ENCODE data around the gene PRUNE2.

DNA sequence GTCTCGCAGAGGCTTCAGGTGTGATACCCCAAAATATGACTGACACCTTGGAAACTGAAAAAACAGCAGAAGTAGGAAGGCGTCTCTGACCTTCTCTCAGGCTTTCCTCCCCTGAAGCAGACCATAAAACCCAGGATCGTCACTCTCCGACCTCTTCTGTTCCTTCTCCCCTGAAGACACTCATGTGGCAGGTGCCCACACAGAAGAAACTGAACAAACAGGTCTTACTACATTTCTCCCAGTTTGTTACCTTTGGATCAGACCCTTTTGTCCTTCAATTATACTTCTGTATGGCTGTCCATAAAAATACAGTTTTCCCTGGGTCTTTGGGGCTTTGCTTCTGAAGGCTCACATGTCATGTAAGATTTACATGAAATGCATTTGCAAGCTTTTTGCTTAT is 10.3 kb upstream of the PRUNE2 start:
- TF ChIP-seq POLR2AphosphoS5 (IDR thresholded peaks at IDR 0.05) (no peak), POLR2A (IDR thresholded peaks at IDR 0.05) (no peak)
- TF ChIP-seq, protein P1, sequence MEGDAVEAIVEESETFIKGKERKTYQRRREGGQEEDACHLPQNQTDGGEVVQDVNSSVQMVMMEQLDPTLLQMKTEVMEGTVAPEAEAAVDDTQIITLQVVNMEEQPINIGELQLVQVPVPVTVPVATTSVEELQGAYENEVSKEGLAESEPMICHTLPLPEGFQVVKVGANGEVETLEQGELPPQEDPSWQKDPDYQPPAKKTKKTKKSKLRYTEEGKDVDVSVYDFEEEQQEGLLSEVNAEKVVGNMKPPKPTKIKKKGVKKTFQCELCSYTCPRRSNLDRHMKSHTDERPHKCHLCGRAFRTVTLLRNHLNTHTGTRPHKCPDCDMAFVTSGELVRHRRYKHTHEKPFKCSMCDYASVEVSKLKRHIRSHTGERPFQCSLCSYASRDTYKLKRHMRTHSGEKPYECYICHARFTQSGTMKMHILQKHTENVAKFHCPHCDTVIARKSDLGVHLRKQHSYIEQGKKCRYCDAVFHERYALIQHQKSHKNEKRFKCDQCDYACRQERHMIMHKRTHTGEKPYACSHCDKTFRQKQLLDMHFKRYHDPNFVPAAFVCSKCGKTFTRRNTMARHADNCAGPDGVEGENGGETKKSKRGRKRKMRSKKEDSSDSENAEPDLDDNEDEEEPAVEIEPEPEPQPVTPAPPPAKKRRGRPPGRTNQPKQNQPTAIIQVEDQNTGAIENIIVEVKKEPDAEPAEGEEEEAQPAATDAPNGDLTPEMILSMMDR (IDR thresholded peaks at IDR 0.05) = no peak

Data from breast epithelium (tissue), 3 donors.